Measurements from ENCODE around the gene HSPA1B. TPM values are rescaled to one million over a fixed set of nuclear protein-coding genes. Genes with fewer than 3 reads are reported as not detected.
"Not testable (repeated sequence)": the region's sequence is repeated elsewhere in the genome, so short reads cannot be mapped to it uniquely, and the experiment has no call there.

HSPA1B gene
- polyA plus RNA-seq, 1 experiment: 31.9 TPM

- ChIA-PET CTCF (interaction anchor here (1.8 to 2.3 kb wide), 2 partner anchors 11 to 16 kb away, joined by 5 to 6 read pairs; no protein-coding TSS in a partner anchor), POLR2A (no interaction called here)
- TF ChIP-seq, protein P1, sequence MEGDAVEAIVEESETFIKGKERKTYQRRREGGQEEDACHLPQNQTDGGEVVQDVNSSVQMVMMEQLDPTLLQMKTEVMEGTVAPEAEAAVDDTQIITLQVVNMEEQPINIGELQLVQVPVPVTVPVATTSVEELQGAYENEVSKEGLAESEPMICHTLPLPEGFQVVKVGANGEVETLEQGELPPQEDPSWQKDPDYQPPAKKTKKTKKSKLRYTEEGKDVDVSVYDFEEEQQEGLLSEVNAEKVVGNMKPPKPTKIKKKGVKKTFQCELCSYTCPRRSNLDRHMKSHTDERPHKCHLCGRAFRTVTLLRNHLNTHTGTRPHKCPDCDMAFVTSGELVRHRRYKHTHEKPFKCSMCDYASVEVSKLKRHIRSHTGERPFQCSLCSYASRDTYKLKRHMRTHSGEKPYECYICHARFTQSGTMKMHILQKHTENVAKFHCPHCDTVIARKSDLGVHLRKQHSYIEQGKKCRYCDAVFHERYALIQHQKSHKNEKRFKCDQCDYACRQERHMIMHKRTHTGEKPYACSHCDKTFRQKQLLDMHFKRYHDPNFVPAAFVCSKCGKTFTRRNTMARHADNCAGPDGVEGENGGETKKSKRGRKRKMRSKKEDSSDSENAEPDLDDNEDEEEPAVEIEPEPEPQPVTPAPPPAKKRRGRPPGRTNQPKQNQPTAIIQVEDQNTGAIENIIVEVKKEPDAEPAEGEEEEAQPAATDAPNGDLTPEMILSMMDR (IDR thresholded peaks at IDR 0.05; ENCODE audit: low read depth, low read length): no peak
- Histone ChIP-seq H3K27me3 (ENCODE audit: control insufficient read depth, insufficient read depth, low read length) (no peaks in the 10 kb centered on the region), H3K4me3 (ENCODE audit: low read depth, low read length) (no peak overlapping the region), H3K27ac (ENCODE audit: low read depth, low read length) (no peak overlapping the region), H3K9me3 (ENCODE audit: control insufficient read depth, insufficient read depth, low read length) (no peaks in the 10 kb centered on the region)
- no peak for DNase-seq (ENCODE audit: low read depth, low spot score)
Measured at GRCh38 chr6:31785475-31785874, 42.1 kb upstream of the HSPA1B start.

- CTCF ChIA-PET: interaction anchor here (0.5 to 2.5 kb wide), 26 partner anchors 9 to 363 kb away, joined by 3 to 24 read pairs (median 4); partner anchors contain the start of genes CLIC1, DDAH2, HSPA1L and LSM2
- Histone ChIP-seq H3K9me3 (ENCODE audit: control insufficient read depth, insufficient read depth, low read length) (no peaks in the 10 kb centered on the region), H3K4me3 (ENCODE audit: low read depth, low read length) (no peak overlapping the region), H3K27me3 (ENCODE audit: control insufficient read depth, insufficient read depth, low read length) (no peaks in the 10 kb centered on the region), H3K27ac (ENCODE audit: low read depth, low read length) (no peak overlapping the region)
- no peak for DNase-seq (ENCODE audit: low read depth, low spot score)
- POLR2A ChIA-PET: interaction anchor here (1.2 kb wide), 1 partner anchor 36 kb away, joined by 9 read pairs; the partner anchor contains the start of gene HSPA1B
- TF ChIP-seq, protein P1 (IDR thresholded peaks at IDR 0.05; ENCODE audit: low read depth, low read length): peak; percentile 73
Measured at GRCh38 chr6:31791324-31792089, 36.0 kb upstream of the HSPA1B start.

DNA sequence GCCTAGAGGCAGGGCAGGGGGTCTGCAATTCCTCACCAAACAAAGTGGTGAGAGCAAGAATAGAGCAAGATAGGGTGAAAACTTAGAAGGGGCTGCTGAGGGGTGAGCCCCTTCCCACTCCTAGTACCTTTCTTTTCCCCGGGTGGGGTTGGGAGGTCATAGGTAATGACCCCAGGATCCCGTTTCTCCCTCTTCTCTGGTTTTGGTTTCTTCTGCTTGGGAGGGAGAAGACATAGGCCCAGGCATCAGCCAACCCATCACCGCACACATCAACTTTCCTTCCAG, 35.5 kb upstream of the HSPA1B start:
- Histone ChIP-seq H3K27me3 (ENCODE audit: control insufficient read depth, insufficient read depth, low read length) (no peaks in the 10 kb centered on the region), H3K4me3 (ENCODE audit: low read depth, low read length) (no peak overlapping the region), H3K9me3 (ENCODE audit: control insufficient read depth, insufficient read depth, low read length) (no peaks in the 10 kb centered on the region), H3K27ac (ENCODE audit: low read depth, low read length) (no peak overlapping the region)
- ChIA-PET CTCF (interaction anchor here (0.9 to 2.5 kb wide), 17 partner anchors 9 to 79 kb away, joined by 3 to 24 read pairs (median 5); partner anchors contain the start of genes CLIC1 and VWA7), POLR2A (interaction anchor here (1.2 kb wide), 1 partner anchor 35 kb away, joined by 9 read pairs; the partner anchor contains the start of gene HSPA1B)
- no peak for DNase-seq (ENCODE audit: low read depth, low spot score)
- TF ChIP-seq, protein P1 (IDR thresholded peaks at IDR 0.05; ENCODE audit: low read depth, low read length): no peak

DNA sequence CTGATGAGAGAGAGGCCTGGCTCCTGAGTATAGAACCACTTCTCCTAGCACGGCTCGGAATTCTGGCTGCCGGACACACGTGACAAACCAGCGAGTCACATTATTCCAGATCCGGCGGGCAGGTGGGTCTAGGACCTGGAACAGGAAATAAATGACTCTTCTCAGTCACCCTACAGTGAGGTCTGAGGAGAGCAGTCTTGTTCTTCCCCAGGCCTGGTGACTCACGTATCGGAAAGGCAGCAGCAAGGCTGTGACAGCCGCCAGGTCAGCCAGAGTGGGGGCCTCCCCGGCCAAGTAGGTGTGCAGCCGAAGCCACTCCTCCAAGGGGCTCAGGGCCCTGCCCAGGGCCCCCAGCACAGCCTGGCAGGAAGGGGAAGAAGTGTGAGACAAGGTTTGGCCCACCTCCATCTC, 34.8 kb upstream of the HSPA1B start:
- ChIA-PET POLR2A (interaction anchor here (0.7 kb wide), 1 partner anchor 77 kb away, joined by 5 read pairs; no protein-coding TSS in a partner anchor), CTCF (interaction anchor here (2.5 kb wide), 1 partner anchor 14 kb away, joined by 24 read pairs; the partner anchor contains the start of gene VWA7)
- TF ChIP-seq, protein P1 (IDR thresholded peaks at IDR 0.05; ENCODE audit: low read depth, low read length): no peak
- Histone ChIP-seq H3K9me3 (ENCODE audit: control insufficient read depth, insufficient read depth, low read length) (no peaks in the 10 kb centered on the region), H3K27me3 (ENCODE audit: control insufficient read depth, insufficient read depth, low read length) (no peaks in the 10 kb centered on the region), H3K27ac (ENCODE audit: low read depth, low read length) (peak overlapping the region; percentile 2), H3K4me3 (ENCODE audit: low read depth, low read length) (no peak overlapping the region)
- no peak for DNase-seq (ENCODE audit: low read depth, low spot score)

- H3K9me3 ChIP-seq (ENCODE audit: control insufficient read depth, insufficient read depth, low read length); H3K27ac ChIP-seq (ENCODE audit: low read depth, low read length); DNase-seq (ENCODE audit: low read depth, low spot score); POLR2A ChIA-PET; CTCF ChIA-PET; H3K27me3 ChIP-seq (ENCODE audit: control insufficient read depth, insufficient read depth, low read length): not testable (repeated sequence)
- peak overlapping the region; percentile 84 for H3K4me3 ChIP-seq (ENCODE audit: low read depth, low read length)
Measured at GRCh38 chr6:31793927-31794245, 33.7 kb upstream of the HSPA1B start.

Data from AG04450 (cell line).